Colonic mucosa (tissue), 4 donors: ENCODE results near the gene CORO1C. TPM values are rescaled to one million over a fixed set of nuclear protein-coding genes. Genes with fewer than 3 reads are reported as not detected.
"Not testable (repeated sequence)": the region's sequence is repeated elsewhere in the genome, so short reads cannot be mapped to it uniquely, and the experiment has no call there.

Experiments
- DNase-seq: peaks from one replicate; pipeline ENCODE4 v3.0.0-alpha.2; 2020
- H3K27ac ChIP-seq: fragments of 200-600 bp; one replicate; pipeline ENCODE4 v1.8.0; 2021
- H3K27me3 ChIP-seq: fragments of 200-600 bp; one replicate; pipeline ENCODE4 v1.8.0; 2021
- H3K36me3 ChIP-seq: fragments of 200-600 bp; one replicate; pipeline ENCODE4 v1.8.0; 2021
- H3K4me1 ChIP-seq: fragments of 200-600 bp; one replicate; pipeline ENCODE4 v1.8.0; 2021; ENCODE audit warnings: mild to moderate bottlenecking
- H3K4me3 ChIP-seq: fragments of 200-600 bp; one replicate; pipeline ENCODE4 v1.8.0; 2021
- H3K9ac ChIP-seq, 2 donors: one replicate each; pipeline ENCODE4 v1.7.0; 2013; ENCODE audit warnings: control low read depth in 2 of 2, low read depth in 2 of 2, low read length in 2 of 2
- H3K9me3 ChIP-seq: fragments of 200-600 bp; one replicate; pipeline ENCODE4 v1.8.0; 2021
- intact Hi-C: fragments of 100-400 bp; cut with DNase I; formaldehyde crosslinking; loops from one replicate; pipeline ENCODE4 v1.14.1; 2022
- total RNA-seq, 2 donors: library from RNA; stranded (reverse); fragmentation: NEBNext Ultra II Directional in 1 of 2; extraction: Animal tissue kit (Norgen Biotek cat#: 25700) in 1 of 2; gene quantifications; one replicate each; pipeline ENCODE4 v1.2.1, GENCODE V29; 2021
- TF ChIP-seq, protein P1 (sequence below): fragments of 200-600 bp; IDR thresholded peaks from one replicate; pipeline ENCODE4 v1.8.0; 2022; ENCODE audit warnings: antibody characterized with exemption, mild to moderate bottlenecking
- donor health status: healthy.
- donor health status: DM: no; HTN: no; CAD: no.
- donor health status: DM: no; HTN: no; CAD: no.

Gene CORO1C
- total RNA-seq, 2 donors from 2014 or later: 112 to 166 TPM

DNA sequence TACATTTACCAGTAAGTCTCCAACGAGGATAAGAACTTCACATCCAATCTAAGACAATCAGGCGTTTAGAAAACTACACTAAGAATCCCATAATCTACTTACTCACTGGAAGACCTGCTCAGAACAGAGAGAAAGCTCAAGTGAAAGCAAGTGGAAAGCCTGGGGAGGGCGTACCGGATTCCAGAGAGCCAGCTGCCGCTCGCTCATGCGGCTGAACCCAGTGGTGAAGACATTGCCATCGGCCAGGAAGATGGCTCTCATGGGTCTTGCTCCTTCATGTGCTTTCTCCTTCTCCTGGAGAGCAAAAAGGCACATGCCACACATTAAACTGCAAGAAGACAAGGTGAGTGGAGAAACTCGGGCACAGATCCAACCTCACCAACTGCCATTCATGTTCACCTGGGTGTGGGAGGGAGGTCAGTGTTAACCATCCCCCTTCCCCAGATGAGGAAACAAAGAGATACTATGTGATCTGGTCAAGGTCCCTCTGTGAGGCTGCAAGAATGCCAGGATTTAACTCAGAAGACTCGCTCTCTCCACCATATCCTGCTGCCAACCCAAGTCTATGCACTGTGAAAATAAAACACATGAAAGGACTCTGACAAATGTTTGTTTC is 74.1 kb downstream of the CORO1C start:
- TF ChIP-seq, protein P1, sequence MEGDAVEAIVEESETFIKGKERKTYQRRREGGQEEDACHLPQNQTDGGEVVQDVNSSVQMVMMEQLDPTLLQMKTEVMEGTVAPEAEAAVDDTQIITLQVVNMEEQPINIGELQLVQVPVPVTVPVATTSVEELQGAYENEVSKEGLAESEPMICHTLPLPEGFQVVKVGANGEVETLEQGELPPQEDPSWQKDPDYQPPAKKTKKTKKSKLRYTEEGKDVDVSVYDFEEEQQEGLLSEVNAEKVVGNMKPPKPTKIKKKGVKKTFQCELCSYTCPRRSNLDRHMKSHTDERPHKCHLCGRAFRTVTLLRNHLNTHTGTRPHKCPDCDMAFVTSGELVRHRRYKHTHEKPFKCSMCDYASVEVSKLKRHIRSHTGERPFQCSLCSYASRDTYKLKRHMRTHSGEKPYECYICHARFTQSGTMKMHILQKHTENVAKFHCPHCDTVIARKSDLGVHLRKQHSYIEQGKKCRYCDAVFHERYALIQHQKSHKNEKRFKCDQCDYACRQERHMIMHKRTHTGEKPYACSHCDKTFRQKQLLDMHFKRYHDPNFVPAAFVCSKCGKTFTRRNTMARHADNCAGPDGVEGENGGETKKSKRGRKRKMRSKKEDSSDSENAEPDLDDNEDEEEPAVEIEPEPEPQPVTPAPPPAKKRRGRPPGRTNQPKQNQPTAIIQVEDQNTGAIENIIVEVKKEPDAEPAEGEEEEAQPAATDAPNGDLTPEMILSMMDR: no peak
- Histone ChIP-seq H3K4me3 (no peak overlapping the region), H3K27ac (no peak overlapping the region), H3K4me1 (no peaks in the 10 kb centered on the region), H3K9me3 (no peaks in the 10 kb centered on the region), H3K36me3 (no peaks in the 10 kb centered on the region), H3K9ac (no peak overlapping the region), H3K27me3 (no peaks in the 10 kb centered on the region)
- intact Hi-C loops: no loop called here
- peak; percentile 49 for DNase-seq

DNA sequence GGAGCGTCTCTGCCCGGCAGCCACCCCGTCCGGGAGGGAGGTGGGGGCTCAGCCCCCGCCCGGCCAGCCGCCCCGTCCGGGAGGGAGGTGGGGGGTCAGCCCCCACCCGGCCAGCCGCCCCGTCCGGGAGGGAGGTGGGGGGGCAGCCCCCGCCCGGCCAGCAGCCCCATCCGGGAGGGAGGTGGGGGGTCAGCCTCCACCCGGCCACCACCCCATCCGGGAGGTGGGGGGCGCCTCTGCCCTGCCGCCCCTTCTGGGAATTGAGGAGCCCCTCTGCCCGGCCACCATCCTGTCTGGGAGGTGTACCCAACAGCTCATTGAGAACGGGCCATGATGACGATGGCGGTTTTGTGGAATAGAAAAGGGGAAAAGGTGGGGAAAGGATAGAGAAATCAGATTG is 75.1 kb downstream of the CORO1C start:
- H3K36me3 ChIP-seq, intact Hi-C loops, H3K9me3 ChIP-seq, H3K27ac ChIP-seq, H3K4me3 ChIP-seq, DNase-seq, H3K27me3 ChIP-seq, H3K4me1 ChIP-seq, H3K9ac ChIP-seq: not testable (repeated sequence)

DNA sequence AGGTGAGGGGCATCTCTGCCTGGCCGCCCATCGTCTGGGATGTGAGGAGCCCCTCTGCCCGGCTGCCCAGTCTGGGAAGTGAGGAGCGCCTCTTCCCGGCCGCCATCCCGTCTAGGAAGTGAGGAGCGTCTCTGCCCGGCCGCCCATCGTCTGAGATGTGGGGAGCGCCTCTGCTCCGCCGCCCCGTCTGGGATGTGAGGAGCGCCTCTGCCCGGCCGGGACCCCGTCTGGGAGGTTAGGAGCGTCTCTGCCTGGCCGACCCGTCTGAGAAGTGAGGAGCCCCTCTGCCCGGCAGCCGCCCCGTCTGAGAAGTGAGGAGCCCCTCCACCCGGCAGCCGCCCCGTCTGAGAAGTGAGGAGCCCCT is 75.5 kb downstream of the CORO1C start:
- H3K4me1 ChIP-seq, H3K4me3 ChIP-seq, DNase-seq, H3K9ac ChIP-seq, H3K36me3 ChIP-seq, intact Hi-C loops, H3K27ac ChIP-seq, H3K27me3 ChIP-seq, H3K9me3 ChIP-seq: not testable (repeated sequence)

DNA sequence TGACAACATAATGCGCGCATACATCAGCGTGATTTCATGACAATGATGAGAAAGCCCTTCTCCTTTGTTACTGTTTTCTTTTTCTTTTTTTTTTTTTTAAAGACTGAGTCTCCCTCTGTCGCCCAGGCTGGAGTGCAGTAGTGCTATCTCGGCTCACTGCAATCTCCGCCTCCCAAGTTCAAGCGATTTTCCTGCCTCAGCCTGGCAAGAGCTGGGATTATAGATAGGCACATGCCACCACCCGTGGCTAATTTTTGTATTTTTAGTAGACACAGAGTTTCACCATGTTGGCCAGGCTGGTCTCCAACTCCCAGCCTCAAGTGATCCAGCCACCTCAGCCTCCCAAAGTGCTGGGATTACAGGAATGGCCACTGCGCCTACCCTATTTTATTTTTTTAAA is 76.7 kb downstream of the CORO1C start:
- DNase-seq, intact Hi-C loops, H3K4me3 ChIP-seq, H3K9ac ChIP-seq, H3K27ac ChIP-seq, H3K36me3 ChIP-seq, H3K4me1 ChIP-seq, H3K9me3 ChIP-seq, H3K27me3 ChIP-seq: not testable (repeated sequence)

DNA sequence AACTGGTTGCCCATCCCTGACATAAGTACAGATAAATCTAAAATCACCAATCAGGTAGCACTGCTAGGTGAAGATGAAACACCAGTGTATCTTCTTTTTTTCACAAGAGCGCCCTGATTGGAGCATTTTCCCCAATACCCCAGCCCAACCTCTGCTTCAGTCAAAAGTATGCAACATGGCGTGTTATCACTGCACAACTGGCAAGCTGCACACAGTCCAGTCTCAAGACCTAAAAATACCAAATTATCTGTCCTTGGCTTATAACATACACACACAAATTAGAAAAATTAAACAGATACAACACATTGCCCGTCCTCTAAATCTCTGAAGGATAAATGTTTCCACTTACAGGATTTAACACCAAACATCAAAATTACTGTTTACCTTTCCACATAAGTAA is 77.4 kb downstream of the CORO1C start:
- peaks cover 4% of the 10 kb centered on the region for H3K36me3 ChIP-seq
- TF ChIP-seq, protein P1: no peak
- no peaks in the 10 kb centered on the region for H3K27me3 ChIP-seq
- no peaks in the 10 kb centered on the region for H3K4me1 ChIP-seq
- intact Hi-C loops: no loop called here
- H3K27ac ChIP-seq: no peak overlapping the region
- no peak overlapping the region for H3K9ac ChIP-seq
- no peak overlapping the region for H3K4me3 ChIP-seq
- no peak for DNase-seq
- H3K9me3 ChIP-seq: no peaks in the 10 kb centered on the region

DNA sequence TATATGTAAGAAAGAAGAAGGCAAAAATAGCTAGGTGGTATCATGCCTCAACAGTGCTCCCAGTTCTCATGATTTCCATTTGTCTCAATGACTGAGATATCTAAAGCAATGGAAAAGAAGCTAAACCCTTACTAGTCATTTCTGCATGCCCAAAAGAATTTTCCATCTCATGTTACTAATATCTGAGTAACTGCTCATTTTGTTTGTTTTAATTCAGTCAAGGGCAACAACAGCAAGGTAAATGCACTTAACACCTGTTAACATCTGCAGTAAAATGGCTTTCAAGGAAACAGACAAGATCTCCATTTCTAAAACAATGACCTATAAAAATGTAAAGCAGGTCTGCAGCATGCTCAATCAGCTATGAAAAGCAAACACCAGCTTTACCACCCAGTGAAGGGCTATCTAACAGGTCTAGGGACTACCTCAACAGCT is 78.2 kb downstream of the CORO1C start:
- TF ChIP-seq, protein P1: no peak
- H3K27ac ChIP-seq: no peak overlapping the region
- no peak overlapping the region for H3K4me3 ChIP-seq
- intact Hi-C loops: no loop called here
- no peak for DNase-seq
- no peaks in the 10 kb centered on the region for H3K4me1 ChIP-seq
- peaks cover 13% of the 10 kb centered on the region for H3K36me3 ChIP-seq
- H3K27me3 ChIP-seq: no peaks in the 10 kb centered on the region
- H3K9me3 ChIP-seq: no peaks in the 10 kb centered on the region
- no peak overlapping the region for H3K9ac ChIP-seq

DNA sequence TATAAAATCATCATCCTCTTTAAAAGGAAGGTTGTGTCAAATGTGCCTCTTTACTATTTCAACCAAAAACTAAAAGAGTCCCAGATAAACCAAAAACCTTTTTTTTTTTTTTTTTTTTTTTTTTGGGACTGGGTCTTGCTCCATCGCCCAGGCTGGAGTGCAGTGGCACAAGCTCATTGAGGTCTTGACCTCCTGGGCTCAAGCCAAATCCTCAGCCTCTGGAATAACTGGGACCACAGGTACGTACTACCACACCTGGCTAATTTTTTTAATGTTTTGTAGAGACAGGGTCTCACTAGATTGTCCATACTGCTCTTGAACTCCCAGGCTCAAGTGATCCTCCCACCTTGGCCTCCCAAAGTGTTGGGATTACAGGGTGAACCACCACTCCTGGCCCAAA is 81.2 kb downstream of the CORO1C start:
- Histone ChIP-seq H3K9me3 (no peaks in the 10 kb centered on the region), H3K36me3 (peaks cover 20% of the 10 kb centered on the region), H3K27ac (no peak overlapping the region), H3K27me3 (no peaks in the 10 kb centered on the region), H3K4me1 (no peaks in the 10 kb centered on the region), H3K9ac (no peak overlapping the region), H3K4me3 (no peak overlapping the region)
- intact Hi-C loops: no loop called here
- no peak for DNase-seq
- TF ChIP-seq, protein P1: no peak
